CD4-positive, CD25-positive, alpha-beta regulatory T cell (primary cell): ENCODE data around the gene TK1. TPM values are rescaled to one million over a fixed set of nuclear protein-coding genes. Genes with fewer than 3 reads are reported as not detected.
A peak's percentile ranks its signal among the peaks of the same experiment; 100 is the strongest.

ENCODE experiments used
- ATAC-seq, 2 donors: fragments of 150-1000 bp; cut with Tn5 transposase; one replicate each; pipeline ENCODE4 v1.10.0; 2021; ENCODE audit warnings: low read depth in 2 of 2, moderate number of reproducible peaks in 2 of 2, moderate library complexity in 1 of 2
- DNase-seq, 3 donors: peaks; one replicate each; pipeline versions ENCODE4 v3.0.0 to v3.0.0-alpha.2; 2012 to 2022; ENCODE audit warnings: mixed read lengths in 1 of 3
- H3K27ac ChIP-seq: one replicate; pipeline ENCODE4 v1.7.0; 2013; ENCODE audit warnings: mild to moderate bottlenecking, low read length; ENCODE audit not compliant: insufficient read depth, poor library complexity, severe bottlenecking
- H3K27me3 ChIP-seq: one replicate; pipeline ENCODE4 v1.7.0; 2013; ENCODE audit warnings: low read length; ENCODE audit not compliant: control insufficient read depth, insufficient read depth
- H3K36me3 ChIP-seq: one replicate; pipeline ENCODE4 v1.7.0; 2013; ENCODE audit warnings: mild to moderate bottlenecking, low read length, moderate library complexity; ENCODE audit not compliant: control insufficient read depth, insufficient read depth
- H3K4me1 ChIP-seq: 2 replicates; pipeline ENCODE4 v1.7.0; 2013; ENCODE audit warnings: mild to moderate bottlenecking, low read length; ENCODE audit not compliant: insufficient read depth, control insufficient read depth, poor library complexity, severe bottlenecking
- H3K4me3 ChIP-seq: one replicate; pipeline ENCODE4 v1.7.0; 2013; ENCODE audit warnings: low read depth, mild to moderate bottlenecking, low read length, moderate library complexity
- H3K9me3 ChIP-seq, 2 experiments: 1 replicate in 1 of 2; 2 replicates in 1 of 2; pipeline ENCODE4 v1.7.0; 2013; ENCODE audit warnings: low read length in 2 of 2, mild to moderate bottlenecking in 1 of 2, moderate library complexity in 1 of 2; ENCODE audit not compliant: control insufficient read depth in 2 of 2
- H3K27ac Mint-ChIP-seq, 3 donors: one replicate each; pipeline ENCODE4 v1.8.0; 2020 to 2022; ENCODE audit warnings: mild to moderate bottlenecking in 3 of 3, mixed read lengths in 3 of 3, moderate library complexity in 2 of 3
- H3K27me3 Mint-ChIP-seq: one replicate; pipeline ENCODE4 v1.8.0; 2022; ENCODE audit warnings: mild to moderate bottlenecking, mixed read lengths
- H3K36me3 Mint-ChIP-seq: one replicate; pipeline ENCODE4 v1.8.0; 2020; ENCODE audit warnings: mixed read lengths
- H3K4me1 Mint-ChIP-seq, 4 donors: one replicate each; pipeline ENCODE4 v1.8.0; 2020 to 2022; ENCODE audit warnings: mixed read lengths in 4 of 4, mild to moderate bottlenecking in 1 of 4
- H3K4me3 Mint-ChIP-seq, 4 donors: one replicate each; pipeline ENCODE4 v1.8.0; 2020 to 2022; ENCODE audit warnings: mild to moderate bottlenecking in 4 of 4, mixed read lengths in 4 of 4, moderate library complexity in 3 of 4
- H3K9me3 Mint-ChIP-seq, 7 donors: one replicate each; pipeline ENCODE4 v1.8.0; 2020 to 2022; ENCODE audit warnings: mixed read lengths in 7 of 7, mild to moderate bottlenecking in 3 of 7, moderate library complexity in 2 of 7
- polyA plus RNA-seq, 4 donors: library from polyadenylated mRNA; unstranded; fragments of 300-500 nt; fragmentation: Illumina TruSeq; gene quantifications; one replicate each; pipeline ENCODE4 v1.2.3, GENCODE V29; 2021
- total RNA-seq: library from RNA; stranded (reverse); gene quantifications from one replicate; pipeline ENCODE4 v1.2.3, GENCODE V29; 2022

TK1 gene
- total and polyA plus RNA-seq, 5 donors from 2014 or later = 3.2 to 33.8 (median 12.8) TPM

DNA sequence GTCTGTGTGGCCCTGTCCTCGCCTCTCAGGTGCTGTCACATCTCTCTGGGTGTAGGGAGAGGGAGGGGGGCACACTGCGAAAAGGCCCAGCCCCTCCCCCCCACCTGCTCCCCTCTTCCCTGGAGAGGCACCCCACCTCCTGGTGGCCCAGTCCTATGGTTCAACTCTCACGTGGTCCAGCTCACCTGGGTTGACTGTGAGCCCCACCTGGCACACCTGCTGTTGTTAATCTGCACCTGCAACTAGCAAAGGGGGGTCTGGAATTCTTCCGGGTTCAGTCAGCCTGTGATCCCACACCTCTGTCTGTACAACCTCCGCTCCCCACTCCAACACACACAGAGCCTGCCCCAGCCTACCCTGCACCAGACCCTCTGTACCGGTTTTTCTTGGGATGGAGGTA lies 20.4 kb downstream of the TK1 start:
- H3K4me1 ChIP-seq = peaks cover 24% of the 10 kb centered on the region
- no peaks in the 10 kb centered on the region for H3K36me3 ChIP-seq
- peaks cover 4% of the 10 kb centered on the region for H3K36me3 Mint-ChIP-seq
- peak overlapping the region in 1 of 4 donors; percentile 78 for H3K4me3 Mint-ChIP-seq
- ATAC-seq = no peak
- H3K9me3 Mint-ChIP-seq = no peaks in the 10 kb centered on the region
- H3K9me3 ChIP-seq = no peaks in the 10 kb centered on the region
- no peaks in the 10 kb centered on the region for H3K27me3 Mint-ChIP-seq
- no peak overlapping the region for H3K27ac Mint-ChIP-seq
- H3K27ac ChIP-seq = no peak overlapping the region
- no peaks in the 10 kb centered on the region for H3K27me3 ChIP-seq
- DNase-seq = no peak
- no peak overlapping the region for H3K4me3 ChIP-seq
- peaks cover 0 to 20% (median 1%) of the 10 kb centered on the region in 4 donors for H3K4me1 Mint-ChIP-seq

GRCh38 chr17:78164748-78165607 lies 21.9 kb downstream of the TK1 start:
- Mint-ChIP-seq H3K9me3 (no peaks in the 10 kb centered on the region), H3K4me1 (peaks cover 0 to 8% (median 2%) of the 10 kb centered on the region in 4 donors), H3K27ac (no peak overlapping the region), H3K27me3 (peaks cover 1% of the 10 kb centered on the region), H3K36me3 (no peaks in the 10 kb centered on the region), H3K4me3 (no peak overlapping the region)
- ATAC-seq (no peak), DNase-seq (no peak)
- no peaks in the 10 kb centered on the region for H3K36me3 ChIP-seq
- H3K27me3 ChIP-seq = no peaks in the 10 kb centered on the region
- H3K4me3 ChIP-seq = no peak overlapping the region
- no peak overlapping the region for H3K27ac ChIP-seq
- peaks cover 17% of the 10 kb centered on the region for H3K4me1 ChIP-seq
- H3K9me3 ChIP-seq = no peaks in the 10 kb centered on the region

DNA sequence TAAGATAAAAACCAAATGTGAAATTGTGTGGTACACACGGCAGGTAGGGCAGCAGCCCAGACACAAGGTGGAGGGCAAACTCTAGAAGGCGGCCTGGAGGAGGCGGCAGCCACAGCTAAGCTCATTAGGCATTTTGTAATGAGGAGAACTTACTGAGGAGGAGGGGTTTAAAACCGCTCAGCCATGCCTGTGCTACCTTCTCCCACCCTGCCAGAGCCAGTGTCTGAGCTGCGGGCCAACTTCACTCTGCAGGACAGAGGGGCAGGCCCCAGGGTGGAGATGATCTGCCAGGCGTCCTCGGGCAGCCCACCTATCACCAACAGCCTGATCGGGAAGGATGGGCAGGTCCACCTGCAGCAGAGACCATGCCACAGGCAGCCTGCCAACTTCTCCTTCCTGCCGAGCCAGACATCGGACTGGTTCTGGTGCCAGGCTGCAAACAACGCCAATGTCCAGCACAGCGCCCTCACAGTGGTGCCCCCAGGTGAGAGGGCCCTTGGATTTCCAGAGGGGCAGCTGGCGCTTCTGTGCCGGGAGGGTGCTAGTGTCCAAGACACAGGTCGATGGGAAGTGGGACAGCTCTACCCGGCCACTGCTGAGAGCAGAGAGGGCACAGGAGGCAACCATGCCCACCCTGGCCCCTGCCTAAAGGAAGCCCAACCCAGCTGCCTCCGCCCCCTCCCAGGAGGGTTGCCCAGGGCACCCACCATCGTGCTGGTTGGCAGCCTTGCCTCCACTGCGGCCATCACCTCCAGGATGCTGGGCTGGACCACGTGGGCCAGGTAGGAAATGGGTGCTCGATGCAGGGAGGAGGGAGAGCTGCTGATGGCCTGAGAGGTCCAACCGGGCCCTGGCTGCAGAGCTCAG lies 22.7 kb downstream of the TK1 start:
- H3K4me3 Mint-ChIP-seq = peak overlapping the region in 1 of 4 donors; percentile 8
- ATAC-seq (no peak), DNase-seq (no peak)
- no peaks in the 10 kb centered on the region for H3K27me3 ChIP-seq
- H3K4me1 ChIP-seq = peaks cover 9% of the 10 kb centered on the region
- peaks cover 4% of the 10 kb centered on the region for H3K27me3 Mint-ChIP-seq
- no peaks in the 10 kb centered on the region for H3K9me3 Mint-ChIP-seq
- H3K4me1 Mint-ChIP-seq = peaks cover 0 to 10% (median 3%) of the 10 kb centered on the region in 4 donors
- H3K4me3 ChIP-seq = no peak overlapping the region
- no peak overlapping the region for H3K27ac ChIP-seq
- H3K36me3 Mint-ChIP-seq = no peaks in the 10 kb centered on the region
- H3K36me3 ChIP-seq = no peaks in the 10 kb centered on the region
- no peaks in the 10 kb centered on the region for H3K9me3 ChIP-seq
- no peak overlapping the region for H3K27ac Mint-ChIP-seq

DNA sequence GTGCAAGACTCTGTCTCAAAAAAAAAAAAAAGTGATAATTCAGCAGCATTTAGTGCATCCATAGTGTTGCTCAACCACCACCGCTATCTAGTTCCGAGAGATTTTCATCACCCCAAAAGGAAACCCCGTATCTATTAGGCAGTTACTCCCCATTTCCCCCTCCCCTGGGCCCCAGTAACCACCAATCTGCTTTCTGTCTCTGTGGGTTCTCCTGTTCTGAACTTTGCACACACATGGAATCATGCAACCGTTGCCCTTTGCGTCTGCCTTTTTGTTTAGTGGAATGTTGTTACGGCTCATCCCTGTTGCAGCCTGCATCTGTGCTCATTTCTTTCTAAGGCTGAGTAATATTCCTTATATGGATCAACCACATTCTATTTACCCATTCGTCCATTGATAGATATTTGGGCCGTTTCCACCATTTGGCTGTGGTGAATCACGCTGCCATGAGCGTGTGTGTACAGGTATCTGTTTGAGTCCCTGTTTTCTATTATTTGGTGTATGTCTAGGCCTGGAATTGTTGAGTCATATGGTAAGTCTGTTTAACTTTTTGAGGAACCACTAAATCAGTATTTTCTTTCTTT lies 27.2 kb downstream of the TK1 start:
- Mint-ChIP-seq H3K4me3 (peak overlapping the region in 2 of 4 donors; percentile 1 to 2), H3K4me1 (peaks cover 0 to 10% (median 3%) of the 10 kb centered on the region in 4 donors), H3K9me3 (no peaks in the 10 kb centered on the region), H3K36me3 (no peaks in the 10 kb centered on the region), H3K27me3 (peaks cover 4% of the 10 kb centered on the region), H3K27ac (peak overlapping the region in 2 of 3 donors; percentile 66 to 81)
- Histone ChIP-seq H3K4me3 (no peak overlapping the region), H3K9me3 (no peaks in the 10 kb centered on the region), H3K4me1 (no peaks in the 10 kb centered on the region), H3K36me3 (no peaks in the 10 kb centered on the region), H3K27ac (no peak overlapping the region), H3K27me3 (no peaks in the 10 kb centered on the region)
- DNase-seq (no peak), ATAC-seq (peak in 1 of 2 donors; percentile 32)

DNA sequence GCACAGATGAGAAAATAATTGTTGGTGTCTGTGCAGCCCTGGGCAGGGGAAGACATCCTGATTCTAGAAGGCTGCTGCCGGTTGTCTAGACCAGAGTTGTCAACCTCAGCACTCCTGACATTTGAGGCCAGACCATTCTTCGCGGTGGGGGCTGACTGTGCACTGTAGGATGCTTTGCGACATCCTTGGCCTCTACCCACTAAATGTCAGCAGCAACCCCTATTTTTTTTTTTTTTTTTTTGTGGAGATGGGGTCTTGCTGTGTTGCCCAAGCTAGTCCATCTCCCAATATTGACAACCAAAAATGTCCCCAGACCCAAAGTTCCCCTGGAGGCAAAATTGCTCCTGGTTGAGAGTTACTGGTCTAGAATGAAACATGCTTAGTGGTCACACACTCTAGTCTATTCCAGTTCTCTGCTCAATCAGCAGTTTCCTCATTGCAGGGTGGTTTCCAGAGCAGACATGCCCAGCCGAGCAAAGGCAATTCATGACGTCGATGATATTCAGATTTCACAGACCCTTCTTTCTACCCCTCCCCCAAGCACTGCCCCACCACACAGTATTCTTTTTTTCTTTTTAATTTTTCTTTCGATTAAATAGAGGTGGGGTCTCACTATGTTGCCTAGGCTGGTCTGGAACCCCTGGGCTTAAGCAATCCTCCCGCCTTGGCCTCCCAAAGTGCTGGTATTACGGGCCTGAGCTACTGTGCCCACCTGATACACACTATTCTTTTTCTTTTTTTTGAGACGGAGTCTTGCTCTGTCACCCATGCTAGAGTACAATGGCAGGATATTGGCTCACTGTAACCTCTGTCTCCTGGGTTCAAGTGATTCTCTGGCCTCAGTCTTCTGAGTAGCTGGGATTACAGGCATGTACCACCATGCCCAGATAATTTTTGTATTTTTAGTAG lies 31.7 kb downstream of the TK1 start:
- H3K27ac ChIP-seq = no peak overlapping the region
- Mint-ChIP-seq H3K36me3 (no peaks in the 10 kb centered on the region), H3K27ac (no peak overlapping the region)

GRCh38 chr17:78151514-78152008 lies 35.3 kb downstream of the TK1 start:
- peaks cover 14% of the 10 kb centered on the region for H3K4me1 ChIP-seq
- ATAC-seq (no peak), DNase-seq (no peak)
- no peaks in the 10 kb centered on the region for H3K9me3 ChIP-seq
- H3K36me3 ChIP-seq = no peaks in the 10 kb centered on the region
- H3K4me3 ChIP-seq = no peak overlapping the region
- H3K9me3 Mint-ChIP-seq = no peaks in the 10 kb centered on the region
- peaks cover 4% of the 10 kb centered on the region for H3K27me3 Mint-ChIP-seq
- H3K4me3 Mint-ChIP-seq = no peak overlapping the region
- no peaks in the 10 kb centered on the region for H3K27me3 ChIP-seq
- peaks cover 0 to 16% (median 8%) of the 10 kb centered on the region in 4 donors for H3K4me1 Mint-ChIP-seq
- no peaks in the 10 kb centered on the region for H3K36me3 Mint-ChIP-seq
- no peak overlapping the region for H3K27ac ChIP-seq
- H3K27ac Mint-ChIP-seq = no peak overlapping the region

More for the DNA sequence above, 31.7 kb downstream of the TK1 start:
- no peak overlapping the region for H3K4me3 Mint-ChIP-seq
- no peaks in the 10 kb centered on the region for H3K4me1 ChIP-seq
- no peaks in the 10 kb centered on the region for H3K27me3 ChIP-seq
- H3K9me3 ChIP-seq = no peaks in the 10 kb centered on the region
- no peak overlapping the region for H3K4me3 ChIP-seq
- DNase-seq (no peak), ATAC-seq (peak; percentile 59 to 60)
- peaks cover 4% of the 10 kb centered on the region for H3K27me3 Mint-ChIP-seq
- peaks cover 0 to 10% (median 3%) of the 10 kb centered on the region in 4 donors for H3K4me1 Mint-ChIP-seq
- H3K9me3 Mint-ChIP-seq = no peaks in the 10 kb centered on the region
- no peaks in the 10 kb centered on the region for H3K36me3 ChIP-seq
